NCI-H2081 (cell line): ENCODE results near the gene PARN.

ENCODE experiments used
- DNase-seq, 2 experiments: peaks; one replicate each; lab custom pipeline; 2025; lab: John Stamatoyannopoulos, UW

The PARN gene

GRCh38 chr16:14499110-14499509 is 130.9 kb downstream of the PARN start:
- DNase-seq = no peak

DNA sequence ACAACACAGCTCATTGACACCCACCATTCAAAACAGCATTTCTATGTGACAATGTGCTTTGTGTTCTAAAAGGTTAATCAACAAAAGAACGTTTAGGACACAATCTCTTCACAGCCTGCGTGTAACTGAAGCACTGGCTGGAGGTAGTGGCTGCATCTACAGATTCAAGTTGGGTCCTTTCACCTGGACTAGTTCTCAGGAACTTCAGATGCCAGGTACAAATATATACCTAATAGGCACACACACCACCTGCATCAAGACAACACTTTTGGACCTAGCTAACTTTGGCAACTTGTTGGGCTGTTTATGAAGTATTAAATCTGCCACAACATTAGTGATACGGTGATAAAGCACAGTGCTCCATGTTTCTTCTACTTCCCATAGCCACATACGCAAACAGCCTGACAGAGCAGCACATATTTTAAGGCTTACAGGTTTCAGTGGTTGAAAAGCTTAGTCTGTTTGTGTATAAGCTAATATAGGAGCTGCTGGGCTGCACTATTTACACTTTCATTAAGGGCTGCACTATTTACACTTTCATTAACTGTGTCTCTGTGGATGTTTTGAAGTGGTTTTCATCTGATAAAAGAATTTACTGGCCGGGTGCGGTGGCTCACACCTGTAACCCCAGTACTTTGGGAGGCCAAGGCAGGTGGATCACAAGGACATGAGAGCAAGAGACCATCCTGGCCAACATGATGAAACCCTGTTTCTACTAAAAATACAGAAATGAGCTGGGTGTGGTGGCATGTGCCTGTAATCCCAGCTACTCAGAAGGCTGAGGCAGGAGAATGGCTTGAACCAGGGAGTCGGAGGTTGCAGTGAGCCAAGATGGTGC is 132.6 kb downstream of the PARN start:
- peak; percentile 2 to 36 for DNase-seq

- DNase-seq = no peak
These were observed 133.3 kb downstream of the PARN start for GRCh38 chr16:14496786-14497185.

GRCh38 chr16:14496047-14496770 is 133.9 kb downstream of the PARN start:
- DNase-seq = no peak

- no peak for DNase-seq
These were observed 134.6 kb downstream of the PARN start for GRCh38 chr16:14495213-14496046.

DNA sequence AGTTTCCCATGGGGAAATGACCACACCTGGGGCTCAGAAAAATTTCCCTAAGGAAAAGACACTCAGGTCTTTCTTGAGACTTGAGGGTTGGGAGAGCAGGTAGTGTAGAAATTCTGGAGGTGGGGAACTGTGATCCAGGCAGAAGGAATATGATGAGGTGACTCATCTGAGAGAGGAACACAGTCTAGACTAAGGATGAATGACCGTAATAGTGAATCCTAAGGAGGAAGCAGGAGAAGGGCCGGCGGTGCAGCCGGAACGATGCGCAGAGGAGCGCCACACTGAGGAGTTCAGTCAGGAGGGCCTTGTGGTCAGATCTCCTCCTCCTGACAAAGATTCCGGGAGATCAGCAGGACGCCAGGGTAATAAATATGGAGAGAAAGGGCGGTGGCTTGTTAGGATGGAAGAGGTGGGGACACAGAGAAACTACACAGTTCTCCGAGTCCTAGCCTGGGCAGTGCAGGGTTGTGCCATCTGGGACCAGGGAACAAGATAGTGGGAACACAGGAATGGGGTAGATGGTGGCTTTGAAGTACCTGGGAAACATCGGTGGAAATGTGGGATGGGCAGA is 135.6 kb downstream of the PARN start:
- DNase-seq = no peak

DNA sequence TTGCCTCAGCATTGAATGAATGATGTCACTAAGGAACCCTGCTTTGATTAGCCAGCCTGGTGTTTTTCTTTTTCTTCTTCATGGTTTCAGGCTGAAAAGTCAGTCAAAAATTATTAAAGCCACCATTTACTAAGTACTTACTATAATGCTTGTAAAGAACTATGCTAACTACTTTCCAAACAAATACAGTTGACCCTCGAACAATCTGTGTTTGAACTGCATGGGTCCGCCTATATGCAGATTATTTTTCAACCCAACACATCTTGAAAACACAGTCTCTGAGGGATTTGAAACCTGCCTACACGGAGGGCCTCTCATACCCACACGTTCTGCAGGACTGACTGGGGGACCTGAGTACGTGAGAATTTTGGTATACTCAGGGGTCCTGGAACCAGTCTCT is 136.3 kb downstream of the PARN start:
- no peak for DNase-seq

- DNase-seq = no peak
These were observed 137.4 kb downstream of the PARN start for GRCh38 chr16:14492614-14493013.

GRCh38 chr16:14491861-14492529 is 138.1 kb downstream of the PARN start:
- DNase-seq = no peak

GRCh38 chr16:14490235-14490634 is 139.8 kb downstream of the PARN start:
- no peak for DNase-seq

GRCh38 chr16:14489460-14489859 is 140.6 kb downstream of the PARN start:
- no peak for DNase-seq

- DNase-seq = peak in 1 of 2 experiments; percentile 7
These were observed 142.5 kb downstream of the PARN start for GRCh38 chr16:14487579-14487978.

DNA sequence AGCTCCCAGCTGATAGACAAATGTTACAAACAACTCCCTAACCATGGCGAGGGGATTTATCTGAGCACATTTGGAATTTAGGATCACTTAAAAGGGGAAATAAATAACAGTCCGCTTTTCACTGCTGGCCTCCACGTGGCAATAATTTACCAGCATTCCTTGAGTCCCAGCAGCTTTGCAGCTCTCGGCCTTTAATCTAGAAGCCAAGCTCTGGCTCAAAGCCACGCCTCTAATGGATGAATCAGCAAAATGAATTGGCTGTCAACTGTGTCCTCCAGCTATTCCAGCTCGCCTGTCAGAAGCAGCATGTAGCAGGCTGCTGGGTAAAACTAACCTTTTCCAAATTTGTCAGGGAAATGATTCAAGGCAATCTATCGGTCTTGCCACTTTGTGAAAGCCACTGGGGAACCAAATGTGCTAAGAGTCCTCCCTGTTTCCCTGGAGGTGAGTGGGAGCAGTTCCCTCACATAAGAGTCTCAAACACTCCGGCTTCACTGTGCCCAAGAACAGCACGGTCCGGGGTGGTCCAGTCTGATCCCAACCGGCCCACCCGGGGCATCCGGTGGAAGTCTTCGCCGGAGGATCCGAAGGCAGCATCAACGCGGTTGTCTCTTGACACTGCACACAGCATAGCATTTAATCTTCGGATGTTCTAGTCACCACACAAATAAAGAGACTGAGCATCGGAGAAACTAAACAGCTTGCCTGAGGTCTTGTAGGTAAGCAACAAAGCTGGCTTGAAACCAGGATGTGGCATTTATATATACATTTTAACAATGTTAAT is 143.3 kb downstream of the PARN start:
- DNase-seq = peak; percentile 41 to 66

DNA sequence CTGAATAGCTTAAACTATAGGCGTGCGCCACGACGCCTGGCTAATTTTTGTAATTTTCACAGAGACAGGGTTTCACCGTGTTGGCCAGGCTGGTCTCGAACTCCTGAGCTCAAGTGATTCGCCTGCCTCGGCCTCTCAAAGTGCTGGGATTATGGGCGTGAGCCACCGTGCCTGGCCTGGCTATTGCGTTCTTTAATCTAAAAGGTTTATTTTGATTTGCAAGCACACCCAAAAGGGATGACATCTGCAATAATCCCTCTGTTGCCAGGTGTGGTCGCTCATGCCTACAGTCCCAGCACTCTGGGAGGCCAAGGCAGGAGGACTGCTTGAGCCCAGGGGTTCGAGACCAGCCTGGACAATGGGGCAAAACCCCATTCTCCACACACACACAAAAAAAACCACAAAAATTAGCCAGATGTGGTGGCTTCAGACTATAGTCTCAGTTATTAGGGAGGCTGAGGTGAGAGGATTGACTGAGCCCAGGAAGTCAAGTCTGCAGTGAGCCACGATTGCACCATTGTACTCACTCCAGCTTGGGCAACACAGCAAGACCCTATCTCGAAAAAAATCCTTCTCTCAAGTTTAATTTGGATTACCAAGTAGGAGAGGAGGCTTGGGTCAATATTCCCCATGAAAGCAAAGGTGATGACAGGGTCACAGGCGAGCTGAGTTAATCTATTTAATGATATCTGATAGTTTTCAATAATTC is 144.1 kb downstream of the PARN start:
- no peak for DNase-seq

- DNase-seq = no peak
These were observed 144.9 kb downstream of the PARN start for GRCh38 chr16:14485121-14485551.

DNA sequence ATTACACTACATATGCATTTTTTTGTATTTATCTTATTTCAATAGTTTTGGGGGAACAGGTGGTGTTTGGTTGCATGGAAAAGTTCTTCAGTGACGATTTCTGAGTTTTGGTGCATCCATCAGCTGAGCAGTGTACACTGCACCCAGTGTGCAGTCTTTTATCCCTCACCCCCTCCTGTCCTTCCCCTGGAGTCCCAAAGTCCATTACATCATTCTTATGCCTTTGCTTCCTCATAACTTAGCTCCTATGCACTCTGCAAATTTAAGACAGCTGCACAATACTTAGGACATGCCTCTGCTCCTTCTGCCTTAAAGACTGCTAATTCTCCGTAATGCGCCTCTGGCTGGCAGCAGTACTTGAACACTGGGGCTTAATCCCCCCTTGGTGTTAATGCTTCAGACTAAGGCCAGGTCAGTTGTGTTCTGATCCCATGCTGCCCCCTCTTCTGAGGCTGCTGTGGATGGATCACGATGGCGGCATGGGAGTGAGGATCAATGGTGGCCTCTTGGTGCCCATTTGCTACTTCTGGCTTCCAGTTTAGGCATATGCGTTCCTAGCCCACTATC is 146.2 kb downstream of the PARN start:
- no peak for DNase-seq

DNA sequence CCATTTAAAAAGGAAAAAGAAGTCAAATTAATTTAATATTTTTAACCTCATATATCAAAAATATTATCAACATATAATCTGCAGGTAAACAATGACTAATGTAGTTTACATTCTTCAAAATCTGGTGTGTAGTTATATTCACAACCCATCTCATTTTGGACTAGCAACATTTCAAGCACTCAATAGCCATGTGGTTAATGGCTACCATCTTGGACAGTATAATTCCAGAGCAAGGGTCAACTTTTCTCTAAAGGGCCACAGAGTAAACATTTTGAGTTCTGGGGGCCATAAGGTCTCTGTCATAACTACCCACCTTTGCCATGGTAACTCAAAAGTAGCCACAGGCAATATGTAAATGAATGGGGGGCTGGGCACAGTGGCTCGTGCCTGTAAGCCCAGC is 153.9 kb downstream of the PARN start:
- DNase-seq = no peak

DNA sequence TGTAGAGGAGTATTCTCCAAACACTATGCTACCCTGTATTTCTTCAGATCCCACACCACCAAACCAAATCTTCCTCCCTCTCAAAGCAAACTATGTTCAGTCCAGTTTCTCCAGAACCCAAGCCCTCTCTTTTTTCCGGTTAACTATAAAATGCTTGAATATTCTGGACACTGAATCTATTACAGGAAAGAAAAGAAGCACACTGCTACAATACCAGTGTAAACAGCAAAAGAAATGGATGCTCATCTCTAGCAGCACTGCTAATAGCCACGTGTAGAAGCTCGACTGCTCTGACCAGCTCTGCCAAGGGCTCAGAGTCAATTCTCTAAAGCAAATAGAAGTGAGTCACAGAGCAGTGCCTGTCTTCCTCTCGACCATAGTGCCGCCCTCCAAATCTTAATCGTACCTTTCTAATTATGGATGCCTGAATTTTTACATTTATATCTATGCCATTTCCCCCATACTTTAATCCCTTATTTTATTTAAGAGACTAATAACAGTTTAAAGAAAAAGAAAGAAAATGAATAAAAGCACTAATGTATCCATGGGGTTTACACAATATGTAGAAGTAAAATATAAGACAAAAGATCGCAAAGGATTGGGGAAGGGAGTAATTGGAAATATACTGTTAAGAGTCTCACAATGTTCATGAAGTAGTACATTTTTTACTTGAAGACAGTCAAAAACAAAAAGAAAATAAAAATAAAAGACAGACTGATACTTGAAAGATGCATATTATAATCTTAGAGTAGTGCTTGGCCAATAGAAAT is 154.5 kb downstream of the PARN start:
- peak; percentile 15 to 74 for DNase-seq

DNA sequence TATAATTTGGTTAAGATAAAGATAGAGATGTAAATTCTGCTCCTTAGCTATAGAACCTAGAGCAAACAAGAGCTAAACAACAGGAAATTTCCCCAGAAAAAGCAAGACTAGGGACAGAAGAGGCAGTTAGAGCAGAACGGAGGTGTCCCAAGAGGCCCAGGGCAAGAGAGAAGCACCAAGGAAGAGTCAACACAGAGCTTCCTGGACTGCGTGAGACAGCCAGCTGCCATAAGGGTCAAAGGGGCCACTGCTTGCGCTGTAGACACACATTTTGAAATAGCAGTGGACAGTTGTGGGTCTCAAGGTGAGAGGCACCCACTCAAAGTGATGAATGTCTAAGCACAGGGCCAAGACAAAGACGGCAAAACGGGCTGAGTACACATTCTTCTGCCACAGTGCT is 156.6 kb downstream of the PARN start:
- DNase-seq = no peak
